ENCODE measurements around the gene SETD9. TPM values are rescaled to one million over a fixed set of nuclear protein-coding genes. Genes with fewer than 3 reads are reported as not detected.

SETD9 gene, protein sequence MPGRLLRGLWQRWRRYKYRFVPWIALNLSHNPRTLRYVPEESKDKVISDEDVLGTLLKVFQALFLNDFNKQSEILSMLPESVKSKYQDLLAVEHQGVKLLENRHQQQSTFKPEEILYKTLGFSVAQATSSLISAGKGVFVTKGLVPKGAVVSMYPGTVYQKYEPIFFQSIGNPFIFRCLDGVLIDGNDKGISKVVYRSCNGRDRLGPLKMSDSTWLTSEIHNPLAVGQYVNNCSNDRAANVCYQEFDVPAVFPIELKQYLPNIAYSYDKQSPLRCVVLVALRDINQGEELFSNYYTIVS
- 10.4 and 14.3 TPM in 2 replicates for total RNA-seq

GRCh38 chr5:56909294-56910209, at the start of gene SETD9:
Gene SETD9, plus strand, starts transcription at chr5:56909596. Its CDS starts 50 bp downstream, at chr5:56909646.

DNA sequence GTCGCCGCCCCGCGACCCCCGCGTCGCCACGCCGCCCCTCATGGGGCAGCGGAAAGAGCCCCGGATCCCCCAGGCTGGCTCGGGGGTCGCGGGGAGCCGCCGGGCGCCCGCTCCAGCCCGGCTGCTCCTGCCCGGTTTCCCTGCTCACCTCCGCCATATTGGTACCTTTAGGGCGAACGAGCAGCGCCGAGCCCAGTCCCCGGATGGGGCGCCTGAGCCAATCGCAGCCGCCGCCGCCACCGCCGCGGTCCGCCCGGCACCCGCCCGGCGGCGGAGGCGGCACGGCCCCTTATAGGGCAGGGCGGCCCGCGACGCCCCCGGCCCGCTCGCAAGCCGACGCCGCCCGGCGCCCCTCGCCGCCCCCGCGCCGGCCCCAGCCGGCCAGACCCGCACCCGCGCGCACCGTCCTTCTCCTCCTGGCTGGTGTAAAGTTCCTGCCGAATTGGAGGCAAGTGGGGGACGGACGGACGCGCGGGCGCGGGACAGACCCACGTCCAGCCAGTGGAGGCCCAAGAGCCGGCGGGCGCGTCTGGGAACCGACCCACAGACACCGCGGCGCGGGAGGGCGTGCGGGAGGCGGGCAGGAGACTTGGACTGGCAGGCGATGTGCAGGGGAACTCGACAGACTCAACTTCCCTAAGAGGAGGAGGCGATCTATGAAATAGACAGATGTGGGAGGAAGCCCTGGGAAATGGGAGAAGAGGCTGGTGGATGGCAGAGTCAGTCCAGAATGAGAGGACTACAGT, 42.7 kb downstream of the SETD9 start, which contains the start of gene MIER3:
Gene MIER3 (minus strand): TSS at position 178 of the 746 bp plus-strand sequence. CDS start 21 bp downstream, at position 157.

Other genes starting within 250 kb of the SETD9 start
- 6.6 and 6.7 TPM in 2 replicates for gene MAP3K1, start 94.0 kb upstream of the SETD9 start, total RNA-seq
- 19.0 and 21.6 TPM in 2 replicates for gene MIER3, start 42.5 kb downstream of the SETD9 start, total RNA-seq